ENCODE data around the gene SLC10A6. TPM values are rescaled to one million over a fixed set of nuclear protein-coding genes. Genes with fewer than 3 reads are reported as not detected.

The SLC10A6 gene
- total and polyA plus RNA-seq, 2 of the 13 experiments (the other 11 are each of a cell fraction or from before 2014, with no cell fraction given): not detected

DNA sequence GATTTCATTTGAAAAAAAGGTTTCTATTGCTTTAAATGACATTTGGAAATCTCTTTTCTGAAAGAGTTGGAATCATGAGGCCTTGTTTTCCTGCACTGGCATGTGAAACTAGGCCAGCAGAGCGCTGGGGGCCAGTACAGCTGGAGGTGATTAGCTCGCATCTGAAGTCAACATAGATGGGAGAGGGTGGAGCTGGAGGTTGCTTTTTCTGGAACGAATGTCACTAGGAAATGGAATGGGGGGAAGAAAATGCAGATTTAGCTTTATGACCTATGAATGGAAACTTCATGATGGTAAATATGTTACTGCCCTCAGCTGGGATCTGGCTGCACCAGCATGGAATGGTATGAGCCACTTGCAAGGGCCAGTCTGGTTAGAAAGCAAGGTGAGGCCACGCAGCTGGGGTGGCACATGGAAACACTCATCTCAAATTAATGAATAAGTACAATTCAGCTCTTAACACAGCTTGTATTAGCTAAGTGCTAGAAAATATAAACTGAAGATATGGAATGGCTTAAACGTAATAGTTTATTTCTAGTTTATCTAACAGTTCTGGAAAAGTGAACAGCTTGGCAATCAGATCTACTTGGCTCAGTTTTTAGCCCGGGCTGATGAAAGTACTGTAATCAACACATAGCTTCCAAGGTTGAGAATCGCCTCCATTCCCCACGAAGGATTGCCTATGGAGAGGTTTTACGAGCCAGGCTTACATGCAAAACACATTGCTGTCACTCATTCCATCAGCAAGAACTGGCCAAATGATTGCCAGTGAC, 32.5 kb downstream of the SLC10A6 start (continued):
- no peak for TF ChIP-seq ZNF550 (CRISPR knock-in tag; IDR thresholded peaks at IDR 0.05; ENCODE audit: borderline replicate concordance)
- TF ChIP-seq, protein P1, sequence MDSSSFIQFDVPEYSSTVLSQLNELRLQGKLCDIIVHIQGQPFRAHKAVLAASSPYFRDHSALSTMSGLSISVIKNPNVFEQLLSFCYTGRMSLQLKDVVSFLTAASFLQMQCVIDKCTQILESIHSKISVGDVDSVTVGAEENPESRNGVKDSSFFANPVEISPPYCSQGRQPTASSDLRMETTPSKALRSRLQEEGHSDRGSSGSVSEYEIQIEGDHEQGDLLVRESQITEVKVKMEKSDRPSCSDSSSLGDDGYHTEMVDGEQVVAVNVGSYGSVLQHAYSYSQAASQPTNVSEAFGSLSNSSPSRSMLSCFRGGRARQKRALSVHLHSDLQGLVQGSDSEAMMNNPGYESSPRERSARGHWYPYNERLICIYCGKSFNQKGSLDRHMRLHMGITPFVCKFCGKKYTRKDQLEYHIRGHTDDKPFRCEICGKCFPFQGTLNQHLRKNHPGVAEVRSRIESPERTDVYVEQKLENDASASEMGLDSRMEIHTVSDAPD (CRISPR knock-in tag; IDR thresholded peaks at IDR 0.05): no peak
- TF ChIP-seq, protein P2, sequence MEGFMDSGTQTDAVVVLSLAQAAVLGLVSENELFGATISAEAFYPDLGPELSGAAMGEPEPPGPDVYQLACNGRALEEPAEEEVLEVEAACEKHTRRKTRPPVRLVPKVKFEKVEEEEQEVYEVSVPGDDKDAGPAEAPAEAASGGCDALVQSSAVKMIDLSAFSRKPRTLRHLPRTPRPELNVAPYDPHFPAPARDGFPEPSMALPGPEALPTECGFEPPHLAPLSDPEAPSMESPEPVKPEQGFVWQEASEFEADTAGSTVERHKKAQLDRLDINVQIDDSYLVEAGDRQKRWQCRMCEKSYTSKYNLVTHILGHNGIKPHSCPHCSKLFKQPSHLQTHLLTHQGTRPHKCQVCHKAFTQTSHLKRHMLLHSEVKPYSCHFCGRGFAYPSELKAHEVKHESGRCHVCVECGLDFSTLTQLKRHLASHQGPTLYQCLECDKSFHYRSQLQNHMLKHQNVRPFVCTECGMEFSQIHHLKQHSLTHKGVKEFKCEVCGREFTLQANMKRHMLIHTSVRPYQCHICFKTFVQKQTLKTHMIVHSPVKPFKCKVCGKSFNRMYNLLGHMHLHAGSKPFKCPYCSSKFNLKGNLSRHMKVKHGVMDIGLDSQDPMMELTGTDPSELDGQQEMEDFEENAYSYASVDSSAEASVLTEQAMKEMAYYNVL (CRISPR knock-in tag; IDR thresholded peaks at IDR 0.05; ENCODE audit: borderline replicate concordance): no peak
- TF ChIP-seq MBNL3 (CRISPR knock-in tag; conservative IDR thresholded peaks at IDR 0.05): no peak
- TF ChIP-seq, protein P3, sequence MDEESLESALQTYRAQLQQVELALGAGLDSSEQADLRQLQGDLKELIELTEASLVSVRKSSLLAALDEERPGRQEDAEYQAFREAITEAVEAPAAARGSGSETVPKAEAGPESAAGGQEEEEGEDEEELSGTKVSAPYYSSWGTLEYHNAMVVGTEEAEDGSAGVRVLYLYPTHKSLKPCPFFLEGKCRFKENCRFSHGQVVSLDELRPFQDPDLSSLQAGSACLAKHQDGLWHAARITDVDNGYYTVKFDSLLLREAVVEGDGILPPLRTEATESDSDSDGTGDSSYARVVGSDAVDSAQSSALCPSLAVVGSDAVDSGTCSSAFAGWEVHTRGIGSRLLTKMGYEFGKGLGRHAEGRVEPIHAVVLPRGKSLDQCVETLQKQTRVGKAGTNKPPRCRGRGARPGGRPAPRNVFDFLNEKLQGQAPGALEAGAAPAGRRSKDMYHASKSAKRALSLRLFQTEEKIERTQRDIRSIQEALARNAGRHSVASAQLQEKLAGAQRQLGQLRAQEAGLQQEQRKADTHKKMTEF (CRISPR knock-in tag; IDR thresholded peaks at IDR 0.05): no peak
- TF ChIP-seq, protein P4, sequence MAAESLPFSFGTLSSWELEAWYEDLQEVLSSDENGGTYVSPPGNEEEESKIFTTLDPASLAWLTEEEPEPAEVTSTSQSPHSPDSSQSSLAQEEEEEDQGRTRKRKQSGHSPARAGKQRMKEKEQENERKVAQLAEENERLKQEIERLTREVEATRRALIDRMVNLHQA (CRISPR knock-in tag; IDR thresholded peaks at IDR 0.05): no peak
